ENCODE results near the gene ELOVL4. TPM values are rescaled to one million over a fixed set of nuclear protein-coding genes. Genes with fewer than 3 reads are reported as not detected.

Gene ELOVL4
- total RNA-seq, 4 donors from 2014 or later: 0.88 to 1.6 (median 0.94) TPM

DNA sequence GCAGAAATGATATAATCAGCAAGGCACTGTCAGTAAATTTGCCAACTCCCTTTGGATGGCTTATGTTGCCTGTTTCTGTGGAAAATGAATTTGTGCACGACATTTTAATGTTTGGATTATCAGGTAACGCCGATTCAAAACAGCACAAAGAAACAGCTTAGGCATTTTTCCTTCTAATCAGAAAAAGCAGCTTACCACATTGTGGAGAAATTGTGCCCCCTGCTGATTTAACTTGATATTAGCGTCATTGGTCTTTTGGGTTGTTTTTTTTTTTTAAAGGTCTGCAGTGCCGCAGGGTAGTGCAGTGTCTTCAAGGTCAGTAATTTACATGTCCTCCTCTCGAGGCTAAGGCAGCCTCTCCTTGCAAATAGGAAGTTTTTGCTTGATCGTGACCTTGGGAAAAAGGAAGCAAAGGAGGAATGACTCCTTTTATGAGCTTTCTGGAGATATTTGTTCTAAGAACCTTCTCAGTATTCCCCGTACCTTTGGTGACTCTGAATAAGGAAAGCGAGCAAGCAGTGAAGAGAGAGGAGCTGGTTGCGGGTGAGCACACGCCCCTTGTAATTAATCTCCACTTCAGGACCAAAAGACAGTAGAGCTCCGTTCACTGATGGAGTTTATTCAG lies 79.1 kb downstream of the ELOVL4 start:
- TF ChIP-seq POLR2A (IDR thresholded peaks at IDR 0.05): no peak
- TF ChIP-seq, protein P1, sequence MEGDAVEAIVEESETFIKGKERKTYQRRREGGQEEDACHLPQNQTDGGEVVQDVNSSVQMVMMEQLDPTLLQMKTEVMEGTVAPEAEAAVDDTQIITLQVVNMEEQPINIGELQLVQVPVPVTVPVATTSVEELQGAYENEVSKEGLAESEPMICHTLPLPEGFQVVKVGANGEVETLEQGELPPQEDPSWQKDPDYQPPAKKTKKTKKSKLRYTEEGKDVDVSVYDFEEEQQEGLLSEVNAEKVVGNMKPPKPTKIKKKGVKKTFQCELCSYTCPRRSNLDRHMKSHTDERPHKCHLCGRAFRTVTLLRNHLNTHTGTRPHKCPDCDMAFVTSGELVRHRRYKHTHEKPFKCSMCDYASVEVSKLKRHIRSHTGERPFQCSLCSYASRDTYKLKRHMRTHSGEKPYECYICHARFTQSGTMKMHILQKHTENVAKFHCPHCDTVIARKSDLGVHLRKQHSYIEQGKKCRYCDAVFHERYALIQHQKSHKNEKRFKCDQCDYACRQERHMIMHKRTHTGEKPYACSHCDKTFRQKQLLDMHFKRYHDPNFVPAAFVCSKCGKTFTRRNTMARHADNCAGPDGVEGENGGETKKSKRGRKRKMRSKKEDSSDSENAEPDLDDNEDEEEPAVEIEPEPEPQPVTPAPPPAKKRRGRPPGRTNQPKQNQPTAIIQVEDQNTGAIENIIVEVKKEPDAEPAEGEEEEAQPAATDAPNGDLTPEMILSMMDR (IDR thresholded peaks at IDR 0.05): peak in 5 of 6 experiments; percentile 18 to 65 (median 53)
- no peaks in the 10 kb centered on the region for H3K36me3 ChIP-seq
- H3K27ac ChIP-seq: no peak overlapping the region
- 34 to 37% methylated on average over 12 of the region's 12 CpGs for WGBS, 2 donors
- intact Hi-C loops (cut with DNase I): no loop called here
- H3K4me3 ChIP-seq (replicated peaks in 1 of 3): no peak overlapping the region
- no peaks in the 10 kb centered on the region for H3K9me3 ChIP-seq
- H3K4me1 ChIP-seq: peaks cover 3 to 6% of the 10 kb centered on the region in 2 donors
- DNase-seq: peak; percentile 9 to 14
- no peaks in the 10 kb centered on the region for H3K27me3 ChIP-seq

Other genes with a start within 250 kb of the ELOVL4 start
- 1 to 10 TPM in 1 of 4 donors, under 1 TPM in 2, not detected in 1; 0.33 to 1.9 (median 0.81) TPM for gene TTK, start 57.1 kb upstream of the ELOVL4 start, total RNA-seq
- gene BCKDHB, start 159.1 kb upstream of the ELOVL4 start, total RNA-seq: 10 to 100 TPM; 16.7 to 36.9 (median 24.4) TPM

Data from thyroid gland (tissue), 4 donors.